Measurements from ENCODE around the gene MAGI1.

DNA sequence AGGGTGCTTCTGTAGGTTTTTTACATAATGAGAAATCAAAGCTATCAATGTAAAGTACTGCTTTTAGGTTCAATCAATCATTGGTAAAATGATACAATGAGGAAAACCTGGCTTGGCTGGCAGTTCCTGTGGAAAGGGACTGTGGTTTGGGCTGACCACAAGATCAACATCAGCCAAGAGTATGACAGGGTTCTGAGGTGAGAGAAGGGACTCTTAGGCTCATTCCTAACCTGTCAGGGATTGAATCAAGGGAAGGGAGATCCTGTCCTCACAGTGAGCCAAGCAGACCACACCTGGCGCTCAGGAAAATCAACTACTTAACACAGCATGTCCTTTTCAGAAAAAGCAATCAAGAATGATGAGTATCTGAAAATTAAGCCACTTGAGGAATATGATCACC is 111.1 kb downstream of the MAGI1 start:
- TF ChIP-seq CTCF (IDR thresholded peaks at IDR 0.05 in 8 of 11, conservative IDR thresholded peaks at IDR 0.05 in 3 of 11) (no peak), POLR2AphosphoS5 (IDR thresholded peaks at IDR 0.05) (no peak), POLR2A (IDR thresholded peaks at IDR 0.05) (no peak)
